Fibroblast of skin of left quadriceps (primary cell): ENCODE data around the gene USP33.
"Not testable (repeated sequence)": the region's sequence is repeated elsewhere in the genome, so short reads cannot be mapped to it uniquely, and the experiment has no call there.

ENCODE experiments used
- DNase-seq, 2 experiments: peaks; one replicate each; pipeline ENCODE4 v3.0.0-alpha.2; 2013; ENCODE audit warnings: low read depth in 2 of 2

USP33 gene

GRCh38 chr1:77671836-77672235, 87.8 kb downstream of the USP33 start:
- no peak for DNase-seq

GRCh38 chr1:77670330-77670729, 89.3 kb downstream of the USP33 start:
- no peak for DNase-seq

GRCh38 chr1:77668924-77669449, 90.7 kb downstream of the USP33 start:
- DNase-seq = no peak

GRCh38 chr1:77664939-77665516, 94.6 kb downstream of the USP33 start:
- DNase-seq = no peak

- no peak for DNase-seq
Measured at GRCh38 chr1:77661696-77662095, 98.0 kb downstream of the USP33 start.

- DNase-seq = no peak
Measured at GRCh38 chr1:77659879-77660593, 99.6 kb downstream of the USP33 start.

- no peak for DNase-seq
Measured at GRCh38 chr1:77658271-77658670, 101.4 kb downstream of the USP33 start.

- no peak for DNase-seq
Measured at GRCh38 chr1:77655431-77655974, 104.1 kb downstream of the USP33 start.

- no peak for DNase-seq
Measured at GRCh38 chr1:77652970-77653516, 106.6 kb downstream of the USP33 start.

GRCh38 chr1:77652268-77652667, 107.4 kb downstream of the USP33 start:
- peak; percentile 82 to 85 for DNase-seq

- DNase-seq = no peak
Measured at GRCh38 chr1:77649127-77649526, 110.5 kb downstream of the USP33 start.

- not testable (repeated sequence) for DNase-seq
Measured at GRCh38 chr1:77646224-77646623, 113.4 kb downstream of the USP33 start.
